Transverse colon (tissue), 4 donors: ENCODE data around the gene ZNF618. TPM values are rescaled to one million over a fixed set of nuclear protein-coding genes. Genes with fewer than 3 reads are reported as not detected.

ENCODE experiments used
- DNase-seq: peaks from one replicate; pipeline ENCODE4 v3.0.0-alpha.2; 2019
- H3K27ac ChIP-seq, 4 donors: fragments of 200-600 bp; sonication (generic); 2 replicates each; pipeline ENCODE4 v1.5.1; 2016 to 2018; ENCODE audit warnings: inconsistent platforms in 4 of 4
- H3K27me3 ChIP-seq: fragments of 200-600 bp; sonication (generic); 2 replicates; pipeline ENCODE4 v1.5.1; 2017; ENCODE audit warnings: inconsistent platforms
- H3K36me3 ChIP-seq, 4 donors: fragments of 200-600 bp; sonication (generic); 2 replicates each; pipeline ENCODE4 v1.5.1; 2017 to 2019; ENCODE audit warnings: inconsistent platforms in 4 of 4
- H3K4me1 ChIP-seq, 4 donors: fragments of 200-600 bp; sonication (generic); 2 replicates each; pipeline ENCODE4 v1.5.1; 2017 to 2020; ENCODE audit warnings: inconsistent platforms in 4 of 4
- H3K4me3 ChIP-seq, 4 donors: fragments of 200-600 bp; sonication (generic); 1 replicate in 1 of 4; 2 replicates in 3 of 4; pipeline versions ENCODE4 v1.5.1 to v1.6.1; 2017 to 2019; ENCODE audit warnings: inconsistent platforms in 4 of 4
- H3K9me3 ChIP-seq, 2 donors: fragments of 200-600 bp; sonication (generic); 2 replicates each; pipeline ENCODE4 v1.5.1; 2017 to 2019; ENCODE audit warnings: inconsistent platforms in 2 of 2
- EP300 ChIP-seq: sonication (generic); formaldehyde crosslinking; IDR thresholded peaks from one replicate; pipeline ENCODE4 v1.6.1; 2017; ENCODE audit warnings: antibody characterized with exemption, low read depth
- POLR2A ChIP-seq: fragments of 450-650 bp; IDR thresholded peaks from one replicate; pipeline ENCODE4 v1.6.1; 2016; ENCODE audit warnings: antibody characterized with exemption, mild to moderate bottlenecking, moderate library complexity
- POLR2AphosphoS5 ChIP-seq, 3 donors: sonication (generic); formaldehyde crosslinking; IDR thresholded peaks; one replicate each; pipeline ENCODE4 v1.6.1; 2016; ENCODE audit warnings: antibody characterized with exemption in 3 of 3
- WGBS, 2 donors: methylation state at CpG; one replicate each; pipeline ENCODE4 v1.1.5; 2018; ENCODE audit warnings: low coverage in 1 of 2; 5-methylcytosine and 5-hydroxymethylcytosine counted together
- in situ Hi-C, 4 donors: fragments of 200-750 bp; cut with MboI; loops; one replicate each; pipeline versions ENCODE4 v1.15.0 to v1.15.1; 2017; ENCODE audit warnings: low sequenced_read_pairs in 3 of 4, low pct_ligation_motif_present in 1 of 4, low pct_unique_long_range_greater_than_20kb in 1 of 4
- intact Hi-C: fragments of 100-400 bp; cut with DNase I; formaldehyde crosslinking; loops from one replicate; pipeline ENCODE4 v1.15.1; 2023; ENCODE audit warnings: low total_unique reads
- total RNA-seq, 4 donors: library from RNA; depleted of rRNA; stranded (reverse); fragments of >200 nt; gene quantifications; one replicate each; pipeline ENCODE4 v1.1.0, GENCODE V29; 2016
- TF ChIP-seq, protein P1 (sequence below), 5 experiments: fragments of 200-600 bp in 3 of 5; fragments of 450-650 bp in 2 of 5; sonication (generic) in 3 of 5; IDR thresholded peaks; 1 replicate in 2 of 5; 2 replicates in 3 of 5; pipeline ENCODE4 v1.5.1; 2016 to 2017; ENCODE audit warnings: antibody characterized with exemption in 5 of 5, inconsistent platforms in 3 of 5, mild to moderate bottlenecking in 2 of 5, moderate library complexity in 1 of 5

ZNF618 gene
- total RNA-seq, 4 donors from 2014 or later = 2.2 to 8.6 (median 4.0) TPM

DNA sequence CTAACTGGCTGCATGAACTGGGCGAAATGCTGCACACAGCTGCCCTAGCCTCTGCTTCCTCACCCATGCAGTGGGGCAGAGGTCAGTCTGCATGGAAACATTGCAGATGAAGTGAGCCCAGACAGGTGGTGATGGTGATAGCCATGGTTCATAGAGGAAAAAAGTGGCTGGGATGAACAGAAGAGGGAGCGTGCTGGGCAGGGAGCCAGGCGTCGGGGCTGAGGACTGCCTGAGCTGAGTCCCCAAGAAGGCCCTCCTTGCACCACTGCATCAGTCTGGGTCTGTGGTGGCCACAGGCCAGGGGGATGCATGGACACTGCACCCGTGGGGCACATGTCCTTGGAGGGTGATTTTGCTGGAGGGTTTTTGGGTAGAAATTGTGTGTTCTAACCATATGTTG lies 121.5 kb downstream of the ZNF618 start:
- in situ Hi-C loops = no loop called here
- intact Hi-C loops = no loop called here
- DNase-seq = no peak
- Histone ChIP-seq H3K36me3 (no peaks in the 10 kb centered on the region), H3K4me1 (peaks cover 8 to 16% (median 8%) of the 10 kb centered on the region in 4 donors), H3K9me3 (no peaks in the 10 kb centered on the region), H3K27me3 (no peaks in the 10 kb centered on the region), H3K4me3 (no peak overlapping the region), H3K27ac (no peak overlapping the region)
- TF ChIP-seq EP300 (no peak), POLR2A (no peak), POLR2AphosphoS5 (IDR thresholded peaks at IDR 0.05) (no peak)
- TF ChIP-seq, protein P1, sequence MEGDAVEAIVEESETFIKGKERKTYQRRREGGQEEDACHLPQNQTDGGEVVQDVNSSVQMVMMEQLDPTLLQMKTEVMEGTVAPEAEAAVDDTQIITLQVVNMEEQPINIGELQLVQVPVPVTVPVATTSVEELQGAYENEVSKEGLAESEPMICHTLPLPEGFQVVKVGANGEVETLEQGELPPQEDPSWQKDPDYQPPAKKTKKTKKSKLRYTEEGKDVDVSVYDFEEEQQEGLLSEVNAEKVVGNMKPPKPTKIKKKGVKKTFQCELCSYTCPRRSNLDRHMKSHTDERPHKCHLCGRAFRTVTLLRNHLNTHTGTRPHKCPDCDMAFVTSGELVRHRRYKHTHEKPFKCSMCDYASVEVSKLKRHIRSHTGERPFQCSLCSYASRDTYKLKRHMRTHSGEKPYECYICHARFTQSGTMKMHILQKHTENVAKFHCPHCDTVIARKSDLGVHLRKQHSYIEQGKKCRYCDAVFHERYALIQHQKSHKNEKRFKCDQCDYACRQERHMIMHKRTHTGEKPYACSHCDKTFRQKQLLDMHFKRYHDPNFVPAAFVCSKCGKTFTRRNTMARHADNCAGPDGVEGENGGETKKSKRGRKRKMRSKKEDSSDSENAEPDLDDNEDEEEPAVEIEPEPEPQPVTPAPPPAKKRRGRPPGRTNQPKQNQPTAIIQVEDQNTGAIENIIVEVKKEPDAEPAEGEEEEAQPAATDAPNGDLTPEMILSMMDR (IDR thresholded peaks at IDR 0.05) = no peak
- WGBS, 2 donors = 94% methylated on average over 5 of the region's 5 CpGs; no CpG with 5 or more reads in 1 of the 2 donors

DNA sequence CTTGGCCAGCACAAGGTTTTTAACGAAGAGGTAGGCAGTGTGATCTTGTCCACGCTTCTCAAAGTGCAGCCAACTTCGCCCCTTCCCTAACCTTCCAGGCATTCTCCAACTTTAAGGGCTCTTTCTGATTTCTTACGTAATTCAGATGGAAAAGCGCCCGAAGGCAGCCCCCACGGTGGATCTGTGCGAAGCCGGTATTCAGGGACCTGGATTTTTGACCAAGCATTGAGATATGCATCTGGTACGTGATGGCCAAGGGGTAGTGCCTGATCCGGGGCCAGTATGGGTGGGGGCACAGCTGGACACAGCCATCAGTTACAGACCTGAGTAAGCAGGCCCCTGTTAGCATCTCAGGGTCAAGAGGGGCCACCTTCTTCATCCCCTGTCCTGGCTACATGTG lies 122.0 kb downstream of the ZNF618 start:
- no peaks in the 10 kb centered on the region for H3K36me3 ChIP-seq
- no peak overlapping the region for H3K27ac ChIP-seq
- no peak for TF ChIP-seq EP300
- no peak for TF ChIP-seq POLR2AphosphoS5 (IDR thresholded peaks at IDR 0.05)
- TF ChIP-seq POLR2A = no peak
- TF ChIP-seq, protein P1 (IDR thresholded peaks at IDR 0.05) = no peak
- H3K4me1 ChIP-seq = peaks cover 8 to 15% (median 8%) of the 10 kb centered on the region in 4 donors
- in situ Hi-C loops (no loop called here), intact Hi-C loops (no loop called here)
- 77 to 95% methylated on average over 4 to 11 of the region's 11 CpGs for WGBS, 2 donors
- no peaks in the 10 kb centered on the region for H3K27me3 ChIP-seq
- H3K4me3 ChIP-seq = no peak overlapping the region
- H3K9me3 ChIP-seq = no peaks in the 10 kb centered on the region
- DNase-seq = no peak

DNA sequence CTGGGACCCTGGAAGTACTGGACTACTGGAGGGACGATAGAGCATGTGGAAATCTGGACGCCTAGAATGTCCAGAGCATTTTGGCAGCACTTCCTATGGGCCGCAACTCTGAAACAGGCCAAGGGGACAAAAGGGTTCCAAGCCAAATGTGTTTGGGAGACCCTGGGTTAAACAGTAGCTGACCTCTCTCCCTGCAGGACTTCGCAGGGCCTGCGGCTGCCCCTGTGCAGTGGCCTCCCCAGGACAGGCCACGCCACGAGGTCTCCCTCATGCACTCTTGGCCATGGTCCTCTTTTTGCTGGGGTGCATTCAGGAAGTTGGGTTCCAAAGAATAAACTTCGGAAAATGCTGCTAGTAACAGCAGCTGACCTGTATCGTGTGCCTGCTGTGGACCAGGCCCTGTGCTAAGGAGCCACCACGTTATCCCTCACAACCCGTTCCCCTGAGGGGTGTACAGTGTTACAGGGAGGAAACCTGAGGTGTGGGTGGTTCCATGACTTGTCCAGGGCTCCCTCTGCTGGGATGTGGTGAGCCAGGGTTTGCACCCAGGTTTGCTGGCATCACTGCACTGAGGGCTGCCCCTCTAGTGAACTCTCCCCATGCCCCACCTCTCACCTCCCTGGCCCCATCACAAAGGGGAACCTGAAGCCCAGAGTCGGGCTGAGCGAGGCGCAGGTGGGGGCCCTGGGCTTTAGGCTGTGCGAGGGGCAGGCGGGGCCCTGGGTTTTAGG lies 122.6 kb downstream of the ZNF618 start:
- 60 to 84% methylated on average over 1 to 16 of the region's 16 CpGs for WGBS, 2 donors
- Histone ChIP-seq H3K27ac (no peak overlapping the region), H3K36me3 (no peaks in the 10 kb centered on the region), H3K27me3 (no peaks in the 10 kb centered on the region), H3K4me3 (no peak overlapping the region), H3K9me3 (no peaks in the 10 kb centered on the region), H3K4me1 (peaks cover 7 to 13% (median 8%) of the 10 kb centered on the region in 4 donors)
- no peak for DNase-seq
- intact Hi-C loops = no loop called here
- TF ChIP-seq, protein P1 (IDR thresholded peaks at IDR 0.05) = peak in 1 of 5 experiments; percentile 13
- TF ChIP-seq EP300 (no peak), POLR2AphosphoS5 (IDR thresholded peaks at IDR 0.05) (no peak)
- in situ Hi-C loops = no loop called here

DNA sequence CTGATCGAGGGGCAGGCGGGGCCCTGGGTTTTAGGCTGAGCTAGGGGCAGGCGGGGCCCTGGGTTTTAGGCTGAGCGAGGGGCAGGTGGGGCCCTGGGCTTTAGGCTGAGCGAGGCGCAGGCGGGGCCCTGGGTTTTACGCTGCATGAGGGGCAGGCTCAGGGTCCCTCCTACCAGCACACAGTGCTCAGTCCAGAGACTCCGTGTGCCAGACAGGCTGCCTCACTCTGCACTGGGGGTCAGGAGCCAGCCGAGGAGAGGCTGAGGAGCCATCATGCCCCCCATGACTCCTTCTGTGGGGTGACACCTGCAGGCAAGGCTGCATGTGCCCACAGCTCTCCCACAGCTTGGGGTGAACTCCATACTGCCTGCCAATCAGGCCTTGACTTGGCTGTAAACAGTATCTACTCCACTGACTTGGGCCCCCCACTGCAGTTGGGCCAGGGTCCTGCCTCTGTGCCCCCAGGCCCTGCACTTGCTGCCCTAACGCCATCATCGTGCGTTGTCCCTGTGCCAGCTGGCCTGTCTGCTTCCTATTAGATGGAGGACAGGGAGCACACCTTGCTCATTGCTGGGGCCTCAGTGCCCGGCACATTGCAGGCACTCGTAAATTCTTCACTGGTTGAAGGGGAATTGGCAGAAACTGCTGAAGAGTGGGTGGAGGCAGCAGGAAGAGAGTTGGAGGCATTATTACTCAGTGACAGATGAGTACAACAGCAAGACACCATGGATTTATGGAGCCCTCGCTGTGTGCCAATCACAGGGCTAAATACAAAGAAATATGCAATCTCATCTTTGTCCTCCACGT lies 123.3 kb downstream of the ZNF618 start:
- Histone ChIP-seq H3K4me1 (peaks cover 0 to 7% (median 4%) of the 10 kb centered on the region in 4 donors), H3K36me3 (no peaks in the 10 kb centered on the region), H3K27ac (no peak overlapping the region), H3K27me3 (no peaks in the 10 kb centered on the region), H3K4me3 (no peak overlapping the region), H3K9me3 (no peaks in the 10 kb centered on the region)
- TF ChIP-seq POLR2AphosphoS5 (IDR thresholded peaks at IDR 0.05) = no peak
- no peak for TF ChIP-seq POLR2A
- TF ChIP-seq EP300 = no peak
- TF ChIP-seq, protein P1 (IDR thresholded peaks at IDR 0.05) = no peak
- intact Hi-C loops (no loop called here), in situ Hi-C loops (no loop called here)
- DNase-seq = no peak
- 72% methylated on average over 14 of the region's 17 CpGs; no CpG with 5 or more reads in 1 of the 2 donors for WGBS, 2 donors
